Erythroblast (primary cell): ENCODE results near the gene RASA3.

Experiments used
- GATA1 ChIP-seq: IDR thresholded peaks from 2 replicates; pipeline ENCODE4 v1.6.1; 2011; ENCODE audit warnings: low read depth, mild to moderate bottlenecking, control low read depth, low read length, moderate library complexity
- POLR2A ChIP-seq: IDR thresholded peaks from 2 replicates; pipeline ENCODE4 v1.6.1; 2011; ENCODE audit warnings: mild to moderate bottlenecking, low read length

GRCh38 chr13:114035583-114036531 is 96.6 kb downstream of the RASA3 start:
- TF ChIP-seq POLR2A, result no peak
- no peak for TF ChIP-seq GATA1
